OCI-LY1 (cell line): ENCODE results near the gene DHRSX.

Source experiments
- CTCF ChIP-seq: fragments of 200-600 bp; sonication (generic), shearing (Covaris generic); IDR thresholded peaks from 2 replicates; pipeline ENCODE4 v1.5.1; 2017; ENCODE audit warnings: mild to moderate bottlenecking, antibody characterized with exemption, low read length, moderate library complexity, mixed read lengths
- EZH2 ChIP-seq: fragments of 200-600 bp; sonication (generic), shearing (Covaris generic); IDR thresholded peaks from 2 replicates; pipeline ENCODE4 v1.8.0; 2017; ENCODE audit warnings: borderline replicate concordance, mixed run types, mild to moderate bottlenecking, antibody characterized with exemption, low read length, moderate library complexity, mixed read lengths

GRCh38 chrX:2177541-2177940 is 323.2 kb downstream of the DHRSX start:
- TF ChIP-seq CTCF (no peak), EZH2 (no peak)
